ENCODE measurements around the gene SPOCK1. TPM values are rescaled to one million over a fixed set of nuclear protein-coding genes. Genes with fewer than 3 reads are reported as not detected.

Gene SPOCK1
- total RNA-seq, 1 donor from 2014 or later, result 43.4 TPM

DNA sequence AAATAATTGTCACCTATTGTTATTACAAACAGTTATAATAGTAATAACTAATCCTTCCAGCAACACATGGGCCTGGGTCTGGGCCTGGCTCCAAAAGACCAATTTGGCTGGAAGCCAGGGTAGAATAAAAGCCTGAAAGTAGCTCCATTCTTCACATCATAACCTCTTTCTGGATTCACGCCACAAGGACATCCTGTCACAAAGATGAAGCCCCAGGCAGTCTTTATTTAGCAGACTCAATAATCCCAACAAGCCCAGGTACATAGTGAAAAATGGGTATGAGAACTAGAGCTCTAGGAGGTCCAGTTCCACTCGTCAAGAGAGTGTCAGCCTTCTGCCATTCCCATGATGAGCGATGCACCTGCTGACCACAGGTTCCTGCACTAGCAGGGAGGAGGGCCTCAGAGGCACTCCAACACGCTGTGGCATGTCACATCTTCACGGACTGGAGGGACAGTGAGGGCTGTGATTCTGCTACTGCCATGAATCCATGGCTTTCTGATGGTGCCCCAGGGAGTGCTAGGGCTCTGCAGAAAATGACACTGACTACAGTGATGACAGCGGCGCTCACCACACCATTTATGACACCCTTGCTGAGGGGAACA is 124.9 kb downstream of the SPOCK1 start:
- intact Hi-C loops (cut with DNase I), result no loop called here
- DNase-seq (ENCODE audit: low spot score), result no peak

DNA sequence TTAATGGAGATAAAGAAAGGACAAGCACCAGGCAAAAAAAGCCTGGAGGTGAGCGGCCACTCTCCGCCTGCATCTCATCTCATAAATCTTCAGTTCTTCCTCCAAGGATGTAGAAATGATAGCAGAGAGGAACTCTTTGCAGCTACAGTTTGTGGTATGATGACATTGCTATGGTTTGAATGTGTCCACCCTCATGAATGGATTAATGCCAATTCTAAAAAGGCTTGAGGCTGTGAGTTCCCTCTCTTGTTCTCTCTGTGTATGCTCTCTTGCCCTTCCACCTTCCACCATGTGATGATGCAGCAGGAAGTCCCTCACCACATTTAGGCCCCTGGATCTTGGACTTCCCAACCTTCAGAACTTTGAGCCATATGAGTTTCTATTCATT is 126.4 kb downstream of the SPOCK1 start:
- DNase-seq (ENCODE audit: low spot score), result no peak
- intact Hi-C loops (cut with DNase I), result no loop called here

DNA sequence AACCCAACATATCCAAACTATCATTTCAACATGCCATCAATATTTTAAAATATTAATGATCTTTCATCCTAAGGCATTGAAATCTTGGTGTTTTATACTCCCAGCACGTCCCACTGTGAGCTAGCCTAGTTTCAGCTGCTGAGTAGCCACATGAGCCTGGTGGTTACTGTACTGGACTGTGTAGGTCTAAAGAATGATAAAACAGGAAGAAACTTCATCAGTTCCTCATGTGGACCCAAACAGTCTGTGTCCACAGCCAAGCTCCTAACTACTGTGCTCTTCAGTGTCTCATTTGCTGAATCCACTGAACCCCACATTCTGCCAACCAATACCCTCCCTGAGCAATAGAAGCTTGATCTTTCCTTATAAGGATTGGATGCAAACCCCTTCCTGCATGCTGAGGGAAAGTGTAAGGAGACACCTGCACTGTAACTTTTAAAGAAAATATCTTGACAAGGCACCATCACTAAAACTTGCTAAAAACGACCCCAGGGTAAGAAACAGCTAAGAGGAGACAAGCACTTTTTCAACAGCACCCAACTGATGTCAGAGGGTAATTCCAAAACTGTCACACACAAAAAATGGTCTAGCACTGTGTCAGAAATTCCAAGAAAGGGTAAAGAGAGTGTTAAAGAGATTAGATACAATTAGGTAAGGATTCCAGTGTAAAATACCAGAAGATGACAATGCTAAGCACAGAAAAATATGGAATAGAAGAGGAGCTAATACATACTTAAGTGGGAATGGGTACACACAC is 126.9 kb downstream of the SPOCK1 start:
- intact Hi-C loops (cut with DNase I), result no loop called here
- no peak for DNase-seq (ENCODE audit: low spot score)

DNA sequence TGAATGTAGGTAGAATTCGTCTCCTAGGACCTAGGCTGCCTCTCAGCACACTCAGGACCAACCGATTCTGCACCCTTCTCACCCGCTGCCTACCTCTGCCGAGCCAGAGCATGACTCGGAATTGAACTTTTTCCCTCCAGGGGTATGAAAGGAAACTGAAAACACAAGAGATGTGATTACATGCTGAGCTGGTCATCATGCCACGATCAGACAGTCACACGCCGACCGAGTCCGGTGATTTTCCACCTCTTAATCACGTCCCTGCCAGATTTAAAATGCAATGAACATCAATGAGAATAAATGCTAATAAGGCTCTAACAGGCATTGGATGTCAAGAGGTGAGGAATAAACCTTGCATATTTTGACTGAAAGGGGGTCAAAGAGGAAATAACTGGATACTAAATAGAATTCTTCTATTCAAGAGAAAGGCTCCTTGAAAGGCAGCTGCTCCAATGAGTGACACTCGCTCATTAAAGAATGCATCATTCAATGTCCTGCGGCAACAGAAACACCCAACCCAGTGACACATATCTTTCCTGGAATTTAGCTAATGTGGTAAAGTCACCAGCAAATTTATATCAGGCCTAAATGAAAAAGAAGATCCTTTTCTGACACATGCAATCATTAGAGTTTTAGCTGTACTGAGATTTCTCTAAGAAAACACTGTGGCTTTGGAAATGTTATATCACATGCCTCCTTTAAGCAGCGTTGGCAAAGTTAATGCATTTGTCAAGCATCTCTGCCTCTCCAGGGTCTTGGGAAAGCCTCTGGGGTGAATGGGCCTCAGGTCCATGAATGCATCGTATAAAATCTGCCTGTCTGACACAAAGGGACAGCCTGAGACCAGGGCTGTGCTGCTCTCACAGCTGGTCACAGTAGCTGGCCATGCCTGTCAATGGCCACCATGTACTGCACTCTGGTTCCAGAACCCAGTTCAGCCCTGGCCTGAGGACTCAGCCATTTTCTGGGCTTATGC is 128.7 kb downstream of the SPOCK1 start:
- no peak for DNase-seq (ENCODE audit: low spot score)
- intact Hi-C loops (cut with DNase I), result no loop called here

DNA sequence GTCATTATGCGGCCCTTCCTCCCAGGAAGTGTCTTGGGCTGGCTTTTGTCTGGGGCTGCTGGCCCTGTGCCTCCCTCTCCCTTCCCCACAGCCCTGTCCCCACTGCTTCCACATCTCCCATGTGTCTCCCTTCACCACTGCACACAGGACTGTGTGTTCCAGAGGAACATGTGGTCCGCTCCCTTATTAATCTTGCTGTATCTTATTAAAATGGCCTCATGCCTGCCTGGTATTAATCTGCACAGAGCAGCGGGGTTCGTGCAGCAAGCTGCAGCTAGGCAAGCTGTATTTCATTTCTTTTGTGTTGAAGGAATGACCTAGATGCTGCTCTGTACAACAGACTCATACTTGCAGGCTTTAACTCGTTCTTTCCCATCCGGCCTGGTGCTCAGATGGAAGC is 130.5 kb downstream of the SPOCK1 start:
- no peak for DNase-seq (ENCODE audit: low spot score)
- intact Hi-C loops (cut with DNase I), result no loop called here

DNA sequence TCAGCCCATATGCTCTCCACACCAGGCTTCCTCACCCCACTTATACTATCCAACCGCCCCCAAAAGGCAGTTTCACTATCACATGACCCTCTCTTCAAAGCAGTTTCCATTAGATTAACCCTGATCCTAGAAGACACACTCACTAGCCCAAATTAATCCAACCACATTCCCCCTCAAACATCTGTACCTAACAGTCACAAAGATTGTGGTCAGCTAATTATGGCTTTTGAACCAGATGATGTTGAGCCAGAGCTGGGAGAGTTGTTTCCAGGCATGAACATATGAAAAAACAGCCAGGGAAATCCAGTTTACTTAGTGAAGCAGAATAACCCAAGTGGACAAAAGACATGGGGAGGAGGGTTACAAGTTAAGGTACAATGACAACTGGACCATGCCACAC is 131.2 kb downstream of the SPOCK1 start:
- intact Hi-C loops (cut with DNase I), result no loop called here
- no peak for DNase-seq (ENCODE audit: low spot score)

DNA sequence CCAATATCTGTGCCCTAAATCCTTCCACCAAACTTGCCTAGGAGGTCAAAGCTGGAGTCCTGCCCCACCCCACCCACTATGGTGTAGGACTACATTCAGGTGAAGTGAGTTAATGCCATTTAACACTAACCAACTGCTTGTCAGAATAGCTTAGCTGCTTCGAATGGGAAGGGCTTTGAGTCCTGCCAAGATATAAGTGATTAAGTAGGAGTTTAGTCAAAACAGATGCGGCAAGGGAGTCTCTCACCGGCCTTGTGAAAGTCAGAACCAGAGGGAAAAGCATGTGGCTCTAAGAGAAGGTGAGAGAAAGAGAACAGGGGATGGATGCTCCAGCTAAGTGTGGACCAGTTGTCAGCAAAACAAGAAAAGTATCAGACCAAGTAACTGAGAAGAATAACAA is 132.6 kb downstream of the SPOCK1 start:
- DNase-seq (ENCODE audit: low spot score), result no peak
- intact Hi-C loops (cut with DNase I), result no loop called here

DNA sequence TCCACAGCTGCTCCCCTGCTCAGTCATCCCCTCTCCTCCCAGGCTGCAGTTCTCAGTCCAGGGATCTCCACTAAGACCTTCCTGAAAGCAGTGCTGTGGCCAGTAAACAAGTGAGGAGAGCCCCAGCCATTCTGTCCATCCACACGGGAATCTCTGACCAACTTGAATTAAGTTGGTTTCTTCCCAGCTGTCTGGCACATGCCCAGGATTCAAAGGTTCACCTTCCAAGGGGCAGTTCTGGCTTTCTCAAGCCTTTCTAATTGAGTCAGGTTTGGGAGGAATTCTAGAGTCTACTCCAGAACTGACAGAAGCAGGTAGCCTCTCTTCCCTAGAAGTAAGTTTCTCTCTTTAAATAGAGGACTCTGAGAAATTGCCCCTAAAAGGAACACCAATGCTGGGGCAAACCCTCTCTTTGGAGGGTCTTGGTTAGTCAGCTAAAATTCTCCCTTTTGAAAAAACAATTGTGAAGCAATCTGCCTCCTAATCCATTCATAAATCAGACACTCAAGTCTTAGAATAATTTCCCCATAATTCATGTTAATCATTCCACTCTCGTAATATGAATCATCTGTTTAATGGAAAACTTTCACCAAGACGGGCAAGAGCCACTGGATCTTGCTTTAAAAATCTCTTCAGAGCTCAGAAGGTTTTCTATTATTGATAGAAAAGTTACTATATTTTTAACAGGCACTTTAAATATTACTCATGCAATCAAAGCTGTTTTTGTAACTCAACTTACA is 133.8 kb downstream of the SPOCK1 start:
- intact Hi-C loops (cut with DNase I), result no loop called here
- no peak for DNase-seq (ENCODE audit: low spot score)

DNA sequence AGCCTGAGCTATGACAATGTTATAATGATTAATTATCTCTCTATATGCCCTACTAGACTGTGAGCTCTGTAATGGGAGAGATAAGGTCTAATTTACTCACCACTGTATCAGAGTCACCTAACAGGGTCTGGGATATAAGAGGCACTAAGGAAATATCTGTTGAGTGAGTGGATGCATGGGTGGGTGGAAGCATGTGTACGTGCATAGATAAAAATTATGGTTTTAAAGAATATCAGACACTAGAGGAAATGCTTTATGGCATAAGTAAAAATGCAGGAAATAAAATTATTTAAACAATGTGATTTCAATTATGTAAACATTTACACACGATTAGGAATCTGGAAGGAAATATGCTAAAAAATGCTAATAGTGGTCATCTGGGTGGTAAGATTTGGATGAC is 137.8 kb downstream of the SPOCK1 start:
- intact Hi-C loops (cut with DNase I), result no loop called here
- no peak for DNase-seq (ENCODE audit: low spot score)

DNA sequence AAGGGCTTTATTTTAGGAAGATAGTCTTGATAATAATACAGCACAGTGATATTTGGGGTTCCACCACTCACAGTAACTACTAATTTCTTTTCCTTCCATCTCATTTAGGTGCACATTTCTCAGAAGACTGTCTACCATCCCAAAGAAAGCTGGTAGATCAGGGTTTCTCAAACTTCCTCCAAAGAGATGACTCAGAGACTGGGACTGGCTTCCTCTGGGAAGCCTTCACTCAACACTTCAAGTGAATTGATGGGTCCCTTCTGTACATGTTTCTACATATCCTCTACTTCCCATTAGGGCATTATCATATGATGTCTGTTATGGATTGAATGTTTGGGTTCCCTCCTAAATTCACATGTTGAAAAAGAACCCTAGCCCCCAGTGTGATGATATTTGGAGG is 138.5 kb downstream of the SPOCK1 start:
- intact Hi-C loops (cut with DNase I), result no loop called here

DNA sequence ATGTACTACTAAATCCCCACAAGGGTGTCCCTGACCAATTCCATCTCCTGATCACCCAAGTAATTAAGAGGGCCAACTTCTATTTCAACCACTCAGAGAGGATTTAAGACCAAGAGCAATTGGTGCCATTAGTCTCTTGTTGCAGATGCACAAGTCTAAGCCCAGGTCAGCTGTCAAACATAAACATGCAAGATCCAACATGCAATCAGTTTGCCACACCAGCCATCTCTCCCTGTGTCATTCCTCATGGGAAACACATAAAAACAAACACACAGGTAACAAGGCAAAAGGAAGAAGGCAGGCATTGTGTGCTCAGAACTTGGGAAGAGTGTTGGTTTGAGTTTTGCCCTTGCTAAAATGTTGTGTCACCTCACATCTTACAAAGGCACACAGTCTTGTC is 139.2 kb downstream of the SPOCK1 start:
- intact Hi-C loops (cut with DNase I), result no loop called here

More for the DNA sequence above, 138.5 kb downstream of the SPOCK1 start:
- no peak for DNase-seq (ENCODE audit: low spot score)

DNA sequence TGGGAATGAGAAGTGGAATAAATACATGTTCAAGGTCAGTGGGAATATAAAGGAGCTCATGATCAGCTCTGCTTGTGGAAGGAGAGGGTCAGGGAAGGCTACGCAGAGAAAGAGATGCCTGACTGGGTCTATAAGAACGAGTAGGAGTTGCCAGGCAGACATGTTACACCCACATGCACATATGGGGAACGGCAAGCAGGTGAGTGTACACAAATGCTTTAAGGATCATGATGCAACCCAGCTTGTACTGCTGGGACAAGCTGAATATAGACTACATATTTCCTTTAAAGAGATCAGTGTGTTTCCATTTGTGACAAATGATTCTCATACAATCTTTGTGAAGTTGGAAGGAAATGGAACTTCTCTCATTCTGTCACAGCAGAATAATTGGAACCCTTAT is 141.7 kb downstream of the SPOCK1 start:
- intact Hi-C loops (cut with DNase I), result no loop called here
- DNase-seq (ENCODE audit: low spot score), result no peak

More for the DNA sequence above, 139.2 kb downstream of the SPOCK1 start:
- DNase-seq (ENCODE audit: low spot score), result no peak

DNA sequence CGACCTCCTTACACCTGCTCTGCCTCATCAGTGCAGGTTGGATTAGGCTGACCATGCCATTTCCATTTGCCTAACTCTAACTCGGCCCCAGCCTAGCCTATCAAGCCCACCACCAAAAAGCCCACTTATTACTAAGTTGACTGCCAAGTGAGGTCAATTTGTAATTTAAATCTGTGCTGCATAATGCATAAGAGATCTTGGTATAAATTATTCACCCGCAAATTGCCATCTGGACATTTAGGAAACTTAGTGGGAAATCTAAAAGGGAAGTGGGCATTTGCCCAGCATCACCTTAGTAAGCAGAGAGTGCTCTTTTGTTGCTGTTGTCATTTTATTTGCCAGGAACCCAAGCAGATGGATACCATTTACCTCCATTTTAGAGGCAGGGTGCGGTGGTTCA is 143.0 kb downstream of the SPOCK1 start:
- DNase-seq (ENCODE audit: low spot score), result no peak
- intact Hi-C loops (cut with DNase I), result no loop called here

DNA sequence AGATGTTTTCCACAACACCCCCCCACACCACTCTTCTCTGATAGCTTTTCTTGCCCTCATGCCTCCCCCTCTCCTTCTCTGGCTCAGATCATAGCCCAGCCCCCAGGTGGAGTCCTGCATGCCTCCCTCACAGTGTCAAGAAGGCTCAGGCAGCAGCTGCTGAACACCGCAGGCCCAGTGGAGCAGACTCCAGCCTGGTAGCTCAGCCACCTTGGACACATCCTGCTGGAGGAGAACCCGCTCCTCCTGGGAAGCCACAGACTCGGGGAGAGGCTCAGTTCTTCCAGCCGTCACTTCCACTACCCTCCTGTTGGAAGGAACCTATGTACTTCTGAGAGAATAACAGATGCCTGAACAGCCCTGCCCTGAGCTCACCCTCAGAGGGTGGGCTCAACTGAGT is 143.4 kb downstream of the SPOCK1 start:
- intact Hi-C loops (cut with DNase I), result no loop called here
- no peak for DNase-seq (ENCODE audit: low spot score)

DNA sequence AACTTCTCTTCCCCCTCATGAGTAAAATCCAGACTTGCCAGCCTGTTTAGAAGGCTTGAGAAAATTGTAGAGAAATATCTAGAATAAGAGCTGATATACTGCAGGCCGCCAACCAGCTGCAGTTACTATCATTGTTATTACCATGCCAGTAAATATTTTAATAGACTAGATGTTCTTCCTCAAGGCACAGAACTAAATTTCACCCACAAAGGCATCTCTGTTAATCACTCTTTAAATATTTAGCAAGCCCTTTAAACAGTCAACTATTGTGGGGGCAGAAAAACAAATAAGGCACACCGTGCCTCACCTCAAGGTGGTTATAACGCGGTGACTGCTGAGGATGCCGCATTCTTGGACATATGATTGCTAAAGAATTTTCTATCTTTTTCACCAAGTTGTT is 147.0 kb downstream of the SPOCK1 start:
- intact Hi-C loops (cut with DNase I), result no loop called here
- DNase-seq (ENCODE audit: low spot score), result no peak

DNA sequence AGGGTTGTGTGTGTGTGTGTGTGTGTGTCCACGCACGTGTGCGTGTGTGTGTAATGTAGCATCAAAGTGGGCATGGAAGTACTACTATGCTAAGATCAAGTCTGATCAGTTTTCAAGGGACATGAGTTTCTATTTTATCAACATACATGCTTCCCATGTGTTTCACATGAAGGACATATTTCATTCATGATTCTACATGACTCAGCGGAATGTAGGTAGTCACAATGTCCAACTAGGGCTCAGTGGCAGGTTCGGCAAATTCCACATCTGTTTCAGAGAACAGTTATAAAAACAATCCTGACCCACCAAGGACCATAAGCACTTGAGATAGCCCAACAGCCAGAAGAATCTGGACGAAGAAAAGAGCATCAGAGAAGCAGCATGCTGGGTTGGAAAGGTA is 148.3 kb downstream of the SPOCK1 start:
- intact Hi-C loops (cut with DNase I), result no loop called here
- no peak for DNase-seq (ENCODE audit: low spot score)

DNA sequence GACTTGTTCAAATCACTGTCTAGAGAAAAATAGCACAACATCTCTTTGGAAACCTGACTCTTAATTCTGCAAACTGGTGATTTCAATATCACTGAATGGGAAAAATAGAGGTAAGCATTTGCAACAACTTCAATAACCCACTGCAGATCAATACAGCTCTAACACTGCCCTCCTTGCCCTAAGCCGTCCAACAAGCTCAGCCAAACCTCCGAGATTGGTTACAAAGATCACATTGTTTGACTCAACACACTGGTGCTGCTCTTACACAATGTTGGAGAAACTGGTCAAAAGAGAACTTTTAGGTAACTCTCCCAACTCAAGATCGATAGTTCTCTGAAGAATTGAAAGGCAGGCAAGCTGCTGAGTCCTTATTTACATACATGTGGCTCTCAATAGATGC is 150.4 kb downstream of the SPOCK1 start:
- intact Hi-C loops (cut with DNase I), result no loop called here

DNA sequence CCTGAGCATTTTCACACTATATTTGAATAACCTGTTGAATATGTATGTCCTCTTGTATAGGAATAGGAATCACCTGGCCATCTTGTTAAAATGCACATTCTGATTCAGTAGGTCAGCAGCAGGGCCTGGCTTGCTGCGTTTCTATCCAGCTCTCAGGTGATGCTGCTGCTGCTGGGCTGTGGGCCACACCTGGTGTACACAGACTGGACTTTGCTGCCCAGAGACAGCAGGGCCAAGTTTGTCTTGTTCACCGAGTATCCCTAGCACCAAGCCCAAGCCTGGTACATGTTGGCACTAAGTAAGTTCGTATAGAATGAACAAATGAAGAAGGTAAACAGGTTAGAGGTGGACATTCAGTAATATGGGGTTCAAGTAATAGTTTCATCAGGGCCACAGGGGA is 151.3 kb downstream of the SPOCK1 start:
- intact Hi-C loops (cut with DNase I), result no loop called here

More for the DNA sequence above, 150.4 kb downstream of the SPOCK1 start:
- DNase-seq (ENCODE audit: low spot score), result no peak

DNA sequence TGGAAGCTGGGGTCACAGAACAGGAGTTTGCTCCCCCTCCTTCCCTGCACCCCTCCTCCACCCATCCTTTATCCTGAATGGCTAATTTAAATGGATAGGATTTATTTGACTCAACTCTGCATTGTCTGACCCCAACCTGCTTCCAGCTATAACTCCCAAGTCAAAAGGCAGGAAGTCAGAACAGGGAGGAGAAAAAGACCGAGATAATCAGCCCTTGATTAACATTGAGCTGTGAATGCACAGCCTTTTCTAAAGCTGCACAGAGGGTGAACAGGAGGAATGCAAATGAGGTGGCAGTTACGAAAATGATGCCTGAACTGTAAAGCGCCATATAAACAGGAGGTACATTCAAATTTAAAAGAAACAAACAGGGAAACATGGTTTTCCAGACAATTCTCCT is 152.8 kb downstream of the SPOCK1 start:
- no peak for DNase-seq (ENCODE audit: low spot score)
- intact Hi-C loops (cut with DNase I), result no loop called here

More for the DNA sequence above, 151.3 kb downstream of the SPOCK1 start:
- DNase-seq (ENCODE audit: low spot score), result peak; percentile 39

DNA sequence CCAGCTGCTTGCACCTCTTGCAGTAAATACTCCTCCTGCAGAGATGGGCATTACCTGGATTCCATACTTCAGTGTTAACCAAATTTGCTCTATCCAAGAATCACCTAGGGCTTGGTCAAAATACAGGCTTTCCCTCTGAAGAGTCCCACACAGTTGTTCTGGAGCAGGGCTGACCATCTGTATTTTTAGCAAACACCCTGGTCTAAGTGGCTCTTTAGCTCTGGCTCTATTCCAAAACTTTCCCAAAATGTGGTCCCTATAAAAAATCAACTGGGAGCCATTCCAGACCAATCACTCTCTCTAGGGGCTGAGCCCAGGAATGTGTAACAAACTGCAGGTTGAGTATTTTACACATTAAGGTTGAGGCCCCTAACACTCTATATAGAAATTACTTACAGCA is 153.7 kb downstream of the SPOCK1 start:
- intact Hi-C loops (cut with DNase I), result no loop called here
- DNase-seq (ENCODE audit: low spot score), result peak; percentile 24
